ENCODE data around the gene ZNF521.

DNA sequence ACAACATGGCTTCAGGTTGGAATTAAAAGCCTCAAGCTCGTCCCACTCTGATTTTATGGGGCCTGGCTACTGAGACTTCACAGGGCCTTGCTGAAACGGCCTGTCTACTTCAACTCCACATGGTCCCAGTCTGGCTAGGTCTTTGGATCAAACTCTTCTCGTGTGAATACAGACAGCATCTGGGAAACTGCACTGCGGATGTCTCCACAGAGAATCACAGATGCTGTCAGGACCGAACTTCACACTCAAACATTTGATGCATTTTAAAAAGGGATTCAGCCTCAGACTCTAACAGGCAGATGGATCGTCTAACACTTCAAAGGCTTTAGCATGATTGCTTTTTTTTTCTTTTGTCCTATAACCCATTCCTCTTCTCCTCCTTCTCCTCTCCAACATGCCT lies 198.5 kb downstream of the ZNF521 start:
- TF ChIP-seq, protein P1, sequence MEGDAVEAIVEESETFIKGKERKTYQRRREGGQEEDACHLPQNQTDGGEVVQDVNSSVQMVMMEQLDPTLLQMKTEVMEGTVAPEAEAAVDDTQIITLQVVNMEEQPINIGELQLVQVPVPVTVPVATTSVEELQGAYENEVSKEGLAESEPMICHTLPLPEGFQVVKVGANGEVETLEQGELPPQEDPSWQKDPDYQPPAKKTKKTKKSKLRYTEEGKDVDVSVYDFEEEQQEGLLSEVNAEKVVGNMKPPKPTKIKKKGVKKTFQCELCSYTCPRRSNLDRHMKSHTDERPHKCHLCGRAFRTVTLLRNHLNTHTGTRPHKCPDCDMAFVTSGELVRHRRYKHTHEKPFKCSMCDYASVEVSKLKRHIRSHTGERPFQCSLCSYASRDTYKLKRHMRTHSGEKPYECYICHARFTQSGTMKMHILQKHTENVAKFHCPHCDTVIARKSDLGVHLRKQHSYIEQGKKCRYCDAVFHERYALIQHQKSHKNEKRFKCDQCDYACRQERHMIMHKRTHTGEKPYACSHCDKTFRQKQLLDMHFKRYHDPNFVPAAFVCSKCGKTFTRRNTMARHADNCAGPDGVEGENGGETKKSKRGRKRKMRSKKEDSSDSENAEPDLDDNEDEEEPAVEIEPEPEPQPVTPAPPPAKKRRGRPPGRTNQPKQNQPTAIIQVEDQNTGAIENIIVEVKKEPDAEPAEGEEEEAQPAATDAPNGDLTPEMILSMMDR (IDR thresholded peaks at IDR 0.05; ENCODE audit: low read depth, low read length) = no peak
- no peak for TF ChIP-seq POLR2A (IDR thresholded peaks at IDR 0.05; ENCODE audit: extremely low read depth, insufficient read length)
